Smooth muscle cell (in vitro differentiated cells): ENCODE measurements around the gene FAM81A. TPM values are rescaled to one million over a fixed set of nuclear protein-coding genes. Genes with fewer than 3 reads are reported as not detected.
"Not testable (repeated sequence)": the region's sequence is repeated elsewhere in the genome, so short reads cannot be mapped to it uniquely, and the experiment has no call there.

Source experiments
- DNase-seq: peaks from one replicate; lab custom pipeline; 2025; ENCODE audit not compliant: unreplicated experiment; lab: John Stamatoyannopoulos, UW
- H2AFZ ChIP-seq: fragments of 200-600 bp; sonication (generic); 2 replicates; pipeline ENCODE4 v1.6.0; 2016; ENCODE audit warnings: antibody characterized with exemption, low read depth, mild to moderate bottlenecking
- H3F3A ChIP-seq: fragments of 200-600 bp; sonication (generic); 2 replicates; pipeline ENCODE4 v1.6.0; 2017; ENCODE audit warnings: antibody characterized with exemption, low read depth
- H3K27ac ChIP-seq: fragments of 200-600 bp; sonication (generic); 2 replicates; pipeline ENCODE4 v1.5.1; 2016; ENCODE audit warnings: low read depth, mild to moderate bottlenecking
- H3K27me3 ChIP-seq: fragments of 200-600 bp; sonication (generic); 2 replicates; pipeline ENCODE4 v1.6.1; 2016; ENCODE audit warnings: low read depth, mild to moderate bottlenecking
- H3K36me3 ChIP-seq: fragments of 200-600 bp; sonication (generic); 2 replicates; pipeline ENCODE4 v1.5.1; 2016; ENCODE audit warnings: low read depth
- H3K4me1 ChIP-seq: fragments of 200-600 bp; sonication (generic); 2 replicates; pipeline ENCODE4 v1.5.1; 2016; ENCODE audit warnings: low read depth
- H3K4me2 ChIP-seq: fragments of 200-600 bp; sonication (generic); 2 replicates; pipeline ENCODE4 v1.6.0; 2016; ENCODE audit warnings: mild to moderate bottlenecking
- H3K4me3 ChIP-seq: fragments of 200-600 bp; sonication (generic); 2 replicates; pipeline ENCODE4 v1.5.1; 2016; ENCODE audit warnings: mild to moderate bottlenecking
- H3K79me2 ChIP-seq: fragments of 200-600 bp; sonication (generic); 2 replicates; pipeline ENCODE4 v1.6.0; 2016; ENCODE audit warnings: low read depth, mild to moderate bottlenecking
- H3K9ac ChIP-seq: fragments of 200-600 bp; sonication (generic); 2 replicates; pipeline ENCODE4 v1.6.0; 2016; ENCODE audit warnings: low read depth
- H3K9me3 ChIP-seq: fragments of 200-600 bp; sonication (generic); replicated peaks from 2 replicates; pipeline ENCODE4 v1.5.1; 2016; ENCODE audit warnings: low read depth
- H4K20me1 ChIP-seq: fragments of 200-600 bp; sonication (generic); 2 replicates; pipeline ENCODE4 v1.6.0; 2016; ENCODE audit warnings: low read depth
- CTCF ChIP-seq: fragments of 200-600 bp; sonication (generic); IDR thresholded peaks from 2 replicates; pipeline ENCODE4 v1.5.1; 2017; ENCODE audit warnings: borderline replicate concordance, mild to moderate bottlenecking, antibody characterized with exemption; ENCODE audit not compliant: insufficient read depth, poor library complexity, severe bottlenecking
- WGBS: methylation state at CpG from one replicate; pipeline ENCODE4 v1.1.7; 2016; ENCODE audit warnings: low lambda C conversion rate; 5-methylcytosine and 5-hydroxymethylcytosine counted together
- polyA plus RNA-seq: library from polyadenylated mRNA; unstranded; fragments of >200 nt; fragmentation: Nextera tagmentation; extraction: Ambion mirVana; gene quantifications from 2 replicates; pipeline ENCODE4 v1.2.1, GENCODE V29; 2016
- total RNA-seq: library from RNA; depleted of rRNA; stranded (reverse); fragments of >200 nt; gene quantifications from 2 replicates; pipeline ENCODE4 v1.2.3, GENCODE V29; 2014

FAM81A gene
- total and polyA plus RNA-seq, 2 experiments from 2014 or later, result 0.04 to 1.8 TPM

DNA sequence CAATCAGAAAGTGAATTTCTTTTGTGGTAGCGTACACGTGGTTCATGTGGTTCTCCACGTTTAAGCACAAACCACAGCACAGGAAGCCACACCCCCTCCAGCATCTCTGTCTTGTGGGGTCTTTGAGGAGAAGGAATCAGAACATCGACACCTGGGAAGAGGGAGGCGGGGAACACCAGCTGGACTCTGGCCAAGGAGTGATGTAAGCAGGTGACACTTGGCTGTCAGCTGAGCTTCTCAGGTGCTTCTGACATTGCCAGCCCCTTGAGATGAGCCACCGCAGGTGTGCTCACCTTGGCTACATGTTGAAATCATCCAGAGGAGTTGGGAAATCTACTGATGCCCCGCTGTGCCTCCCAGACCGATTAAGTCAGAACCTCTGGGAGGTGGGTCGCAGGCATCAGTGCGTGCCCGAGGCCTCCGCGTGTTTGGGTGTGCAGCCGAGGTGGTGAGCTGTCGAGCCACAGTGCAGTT lies 85.0 kb downstream of the FAM81A start:
- 90% methylated on average over 15 of the region's 15 CpGs for WGBS
- Histone ChIP-seq H3K4me1 (no peaks in the 10 kb centered on the region), H2AFZ (no peak overlapping the region), H3K36me3 (no peaks in the 10 kb centered on the region), H3K27ac (no peak overlapping the region), H4K20me1 (no peaks in the 10 kb centered on the region), H3K4me3 (no peak overlapping the region), H3K9me3 (no peaks in the 10 kb centered on the region), H3K79me2 (no peaks in the 10 kb centered on the region), H3F3A (no peaks in the 10 kb centered on the region), H3K4me2 (no peak overlapping the region), H3K27me3 (no peaks in the 10 kb centered on the region), H3K9ac (no peak overlapping the region)
- DNase-seq, result no peak
- no peak for TF ChIP-seq CTCF

DNA sequence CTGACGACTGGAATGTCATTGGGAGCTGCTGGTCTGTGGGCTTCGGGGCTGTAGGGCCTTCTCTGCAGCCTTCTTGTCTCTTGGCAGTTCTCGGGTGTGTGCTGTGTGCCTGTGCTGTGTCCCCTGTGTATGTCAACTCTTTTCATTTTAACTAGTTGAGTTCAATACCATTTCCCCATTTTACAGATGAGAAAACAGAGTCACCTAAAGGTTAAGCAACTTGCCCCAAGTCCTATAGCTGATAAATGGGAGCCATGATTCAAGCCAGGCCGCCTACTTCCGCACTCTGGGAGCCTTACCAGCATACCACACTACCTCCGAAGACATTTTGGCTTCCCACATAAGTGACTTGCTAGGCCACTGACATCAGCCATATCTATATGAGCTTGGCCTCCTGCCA lies 85.7 kb downstream of the FAM81A start:
- no peaks in the 10 kb centered on the region for H3K36me3 ChIP-seq
- no peaks in the 10 kb centered on the region for H3K4me1 ChIP-seq
- H3F3A ChIP-seq, result no peaks in the 10 kb centered on the region
- H3K27ac ChIP-seq, result no peak overlapping the region
- no peak overlapping the region for H2AFZ ChIP-seq
- H3K9ac ChIP-seq, result no peak overlapping the region
- 88% methylated on average over 6 of the region's 6 CpGs for WGBS
- H3K9me3 ChIP-seq, result no peaks in the 10 kb centered on the region
- no peak for DNase-seq
- no peak for TF ChIP-seq CTCF
- no peak overlapping the region for H3K4me2 ChIP-seq
- no peaks in the 10 kb centered on the region for H3K27me3 ChIP-seq
- no peaks in the 10 kb centered on the region for H3K79me2 ChIP-seq
- H4K20me1 ChIP-seq, result no peaks in the 10 kb centered on the region
- H3K4me3 ChIP-seq, result no peak overlapping the region

GRCh38 chr15:59524331-59524731 lies 86.3 kb downstream of the FAM81A start:
- Histone ChIP-seq H3K27me3 (no peaks in the 10 kb centered on the region), H3K27ac (no peak overlapping the region), H3K79me2 (no peaks in the 10 kb centered on the region), H3K4me1 (no peaks in the 10 kb centered on the region), H4K20me1 (no peaks in the 10 kb centered on the region), H2AFZ (no peak overlapping the region), H3K4me3 (no peak overlapping the region), H3K4me2 (no peak overlapping the region), H3K9me3 (no peaks in the 10 kb centered on the region), H3F3A (no peaks in the 10 kb centered on the region), H3K9ac (no peak overlapping the region), H3K36me3 (no peaks in the 10 kb centered on the region)
- no peak for DNase-seq
- WGBS, result 85% methylated on average over 5 of the region's 5 CpGs
- no peak for TF ChIP-seq CTCF

GRCh38 chr15:59526466-59526865 lies 88.5 kb downstream of the FAM81A start:
- H3K36me3 ChIP-seq, H3K4me2 ChIP-seq, H3K27ac ChIP-seq, H3K4me1 ChIP-seq, H3K9ac ChIP-seq, H3K9me3 ChIP-seq, H3K79me2 ChIP-seq, H3K4me3 ChIP-seq, H3K27me3 ChIP-seq, DNase-seq, H2AFZ ChIP-seq, H3F3A ChIP-seq, H4K20me1 ChIP-seq: not testable (repeated sequence)
- 90% methylated on average over 6 of the region's 6 CpGs for WGBS
